Activated CD4-positive, alpha-beta T cell treated with anti-CD3 and anti-CD28 coated beads, Interleukin-2, amount 50 U/mL, for 16 hours (primary cell): ENCODE data around the gene SUFU.
"Not testable (repeated sequence)": the region's sequence is repeated elsewhere in the genome, so short reads cannot be mapped to it uniquely, and the experiment has no call there.

Experiments
- DNase-seq: peaks from one replicate; pipeline ENCODE4 v3.0.0-alpha.2; 2020

Gene SUFU

GRCh38 chr10:102517553-102517952, 13.8 kb downstream of the SUFU start:
- DNase-seq: no peak

- DNase-seq: no peak
Measured at GRCh38 chr10:102519246-102519825, 15.6 kb downstream of the SUFU start.

- no peak for DNase-seq
Measured at GRCh38 chr10:102522874-102523249, 19.1 kb downstream of the SUFU start.

GRCh38 chr10:102523250-102524029, 19.7 kb downstream of the SUFU start:
- DNase-seq: no peak

- no peak for DNase-seq
Measured at GRCh38 chr10:102524746-102525145, 21.0 kb downstream of the SUFU start.

- no peak for DNase-seq
Measured at GRCh38 chr10:102527546-102527945, 23.8 kb downstream of the SUFU start.

GRCh38 chr10:102534333-102534732, 30.6 kb downstream of the SUFU start:
- DNase-seq: no peak

- DNase-seq: not testable (repeated sequence)
Measured at GRCh38 chr10:102534966-102535365, 31.2 kb downstream of the SUFU start.

- no peak for DNase-seq
Measured at GRCh38 chr10:102535481-102536147, 31.8 kb downstream of the SUFU start.

GRCh38 chr10:102537367-102537766, 33.6 kb downstream of the SUFU start:
- DNase-seq: no peak

GRCh38 chr10:102537948-102538347, 34.2 kb downstream of the SUFU start:
- no peak for DNase-seq

- DNase-seq: no peak
Measured at GRCh38 chr10:102538811-102539210, 35.0 kb downstream of the SUFU start.

- peak; percentile 7 for DNase-seq
Measured at GRCh38 chr10:102540023-102540422, 36.3 kb downstream of the SUFU start.

- peak; percentile 12 for DNase-seq
Measured at GRCh38 chr10:102542800-102543418, 39.1 kb downstream of the SUFU start.

GRCh38 chr10:102545265-102545871, 41.6 kb downstream of the SUFU start:
- no peak for DNase-seq

GRCh38 chr10:102545997-102546396, 42.2 kb downstream of the SUFU start:
- DNase-seq: no peak

- DNase-seq: no peak
Measured at GRCh38 chr10:102546606-102547320, 43.0 kb downstream of the SUFU start.

GRCh38 chr10:102549549-102549948, 45.8 kb downstream of the SUFU start:
- DNase-seq: no peak

- DNase-seq: no peak
Measured at GRCh38 chr10:102550636-102551210, 47.0 kb downstream of the SUFU start.

- DNase-seq: no peak
Measured at GRCh38 chr10:102552533-102552932, 48.8 kb downstream of the SUFU start.

- DNase-seq: no peak
Measured at GRCh38 chr10:102553771-102554170, 50.0 kb downstream of the SUFU start.

- no peak for DNase-seq
Measured at GRCh38 chr10:102554531-102554930, 50.8 kb downstream of the SUFU start.
